Retinal pigment epithelial cell (primary cell): Measurements from ENCODE around the gene APOL6.

Experiments
- DNase-seq: peaks from one replicate; pipeline ENCODE4 v3.0.0-alpha.2; 2010; ENCODE audit warnings: low read depth
- H3K4me3 ChIP-seq: 2 replicates; pipeline ENCODE4 v1.5.1; 2011; ENCODE audit warnings: mild to moderate bottlenecking, low read length, control low read depth, moderate library complexity
- TF ChIP-seq, protein P1 (sequence below): conservative IDR thresholded peaks from 2 replicates; pipeline ENCODE4 v1.5.1; 2011; ENCODE audit warnings: low read depth, low read length, control low read depth, inconsistent platforms

Gene APOL6

DNA sequence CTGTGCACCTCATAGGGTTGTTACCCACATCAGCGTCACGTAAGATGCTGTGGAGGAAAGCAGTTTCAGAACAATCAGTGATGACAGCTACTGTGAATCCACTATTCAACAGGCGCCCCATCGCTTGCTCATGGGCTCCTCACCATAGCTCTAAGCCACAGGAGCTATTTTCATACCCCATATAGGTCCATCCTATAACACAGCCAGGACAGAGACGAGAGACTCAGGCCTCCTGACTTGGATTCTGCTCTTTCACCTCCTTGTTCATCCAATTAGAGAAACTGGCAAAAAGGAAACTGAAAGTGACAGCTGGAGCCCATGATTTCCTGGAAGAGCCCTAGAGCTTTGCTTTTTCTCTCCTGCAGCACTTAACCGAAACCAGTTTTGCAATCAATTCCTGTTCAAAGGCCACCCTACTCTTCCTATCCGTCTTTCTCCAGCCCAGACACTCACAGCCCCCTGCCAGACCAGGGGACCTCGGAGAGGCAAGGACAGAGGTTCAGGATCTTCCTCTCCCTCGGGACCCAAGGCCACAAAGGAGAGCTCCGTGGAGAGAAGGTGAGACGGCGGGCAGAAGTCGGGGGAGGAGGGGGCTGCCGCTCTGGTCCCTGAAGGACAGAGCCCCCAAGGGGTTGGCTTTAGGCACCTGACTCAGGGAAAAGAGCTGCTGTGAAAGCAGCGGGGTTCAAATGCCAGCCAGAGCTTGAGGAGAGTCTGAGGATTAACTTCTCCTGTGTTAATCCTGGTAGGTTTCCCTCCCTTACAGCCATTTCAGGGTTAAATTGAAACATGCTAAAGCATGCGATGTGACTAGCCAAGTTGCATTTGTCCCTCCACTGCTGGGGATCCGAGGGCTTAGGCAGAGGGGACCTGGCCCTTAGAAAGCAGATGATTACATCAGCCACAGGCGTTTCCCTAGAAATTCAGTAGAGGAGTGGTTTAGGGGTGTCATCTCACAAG lies at the start of gene APOL6:
APOL6 (plus strand) TSS at position 381 of the 960 bp plus-strand sequence. CDS start 7,980 bp downstream, outside the sequence.
- TF ChIP-seq, protein P1, sequence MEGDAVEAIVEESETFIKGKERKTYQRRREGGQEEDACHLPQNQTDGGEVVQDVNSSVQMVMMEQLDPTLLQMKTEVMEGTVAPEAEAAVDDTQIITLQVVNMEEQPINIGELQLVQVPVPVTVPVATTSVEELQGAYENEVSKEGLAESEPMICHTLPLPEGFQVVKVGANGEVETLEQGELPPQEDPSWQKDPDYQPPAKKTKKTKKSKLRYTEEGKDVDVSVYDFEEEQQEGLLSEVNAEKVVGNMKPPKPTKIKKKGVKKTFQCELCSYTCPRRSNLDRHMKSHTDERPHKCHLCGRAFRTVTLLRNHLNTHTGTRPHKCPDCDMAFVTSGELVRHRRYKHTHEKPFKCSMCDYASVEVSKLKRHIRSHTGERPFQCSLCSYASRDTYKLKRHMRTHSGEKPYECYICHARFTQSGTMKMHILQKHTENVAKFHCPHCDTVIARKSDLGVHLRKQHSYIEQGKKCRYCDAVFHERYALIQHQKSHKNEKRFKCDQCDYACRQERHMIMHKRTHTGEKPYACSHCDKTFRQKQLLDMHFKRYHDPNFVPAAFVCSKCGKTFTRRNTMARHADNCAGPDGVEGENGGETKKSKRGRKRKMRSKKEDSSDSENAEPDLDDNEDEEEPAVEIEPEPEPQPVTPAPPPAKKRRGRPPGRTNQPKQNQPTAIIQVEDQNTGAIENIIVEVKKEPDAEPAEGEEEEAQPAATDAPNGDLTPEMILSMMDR: no peak
- H3K4me3 ChIP-seq: peak within 1 kb of the TSS; percentile 61
- no peak for DNase-seq

DNA sequence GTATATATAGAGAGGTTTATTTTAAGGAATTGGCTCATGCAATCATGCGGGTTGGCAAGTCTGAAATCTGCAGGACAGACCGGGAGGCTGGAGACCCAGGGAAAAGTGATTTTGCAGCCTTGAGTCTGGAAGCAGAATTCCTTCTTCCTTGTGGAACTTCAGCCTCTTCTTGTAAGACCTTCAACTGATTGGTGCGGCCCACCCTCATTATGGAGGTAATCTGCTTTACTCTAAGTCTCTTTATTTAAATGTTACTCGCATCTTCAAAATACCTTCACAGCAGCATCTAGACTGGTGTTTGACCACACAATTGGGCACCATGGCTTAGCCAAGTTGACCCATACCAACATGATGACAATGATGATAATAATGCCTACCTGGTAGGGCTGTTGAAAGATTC lies 48.9 kb upstream of the APOL6 start:
- DNase-seq: no peak
- no peak overlapping the region for H3K4me3 ChIP-seq
- TF ChIP-seq, protein P1: no peak

GRCh38 chr22:35600476-35600875 lies 47.8 kb upstream of the APOL6 start:
- H3K4me3 ChIP-seq: no peak overlapping the region
- no peak for DNase-seq
- TF ChIP-seq, protein P1: no peak

DNA sequence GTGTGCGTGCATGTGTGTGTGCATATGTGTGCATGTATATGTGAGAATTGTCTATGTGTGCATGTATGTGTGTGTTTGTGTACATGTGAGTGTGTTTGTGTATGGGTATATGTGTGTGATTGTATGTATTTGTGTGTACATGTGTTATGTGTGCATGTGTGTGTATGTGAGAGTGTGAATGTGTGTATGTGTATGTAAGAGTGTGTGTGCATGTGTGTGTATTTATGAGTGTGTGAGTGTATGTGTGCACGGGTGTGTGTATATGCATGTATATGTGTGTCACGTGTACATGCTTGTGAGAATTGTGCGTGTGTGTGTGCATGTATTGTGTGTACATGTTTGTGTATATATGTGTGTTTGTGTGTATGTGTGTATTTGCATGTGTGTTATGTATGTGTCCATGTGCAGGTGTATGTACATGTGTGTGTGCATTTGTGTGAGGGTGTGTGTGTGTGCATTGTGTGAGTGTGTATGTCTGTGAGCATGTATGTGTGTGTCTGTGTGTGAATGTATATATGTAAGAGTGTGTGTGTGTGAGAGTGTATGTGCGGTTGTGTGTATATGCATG lies 47.1 kb upstream of the APOL6 start:
- no peak for DNase-seq
- H3K4me3 ChIP-seq: no peak overlapping the region
- TF ChIP-seq, protein P1: no peak

DNA sequence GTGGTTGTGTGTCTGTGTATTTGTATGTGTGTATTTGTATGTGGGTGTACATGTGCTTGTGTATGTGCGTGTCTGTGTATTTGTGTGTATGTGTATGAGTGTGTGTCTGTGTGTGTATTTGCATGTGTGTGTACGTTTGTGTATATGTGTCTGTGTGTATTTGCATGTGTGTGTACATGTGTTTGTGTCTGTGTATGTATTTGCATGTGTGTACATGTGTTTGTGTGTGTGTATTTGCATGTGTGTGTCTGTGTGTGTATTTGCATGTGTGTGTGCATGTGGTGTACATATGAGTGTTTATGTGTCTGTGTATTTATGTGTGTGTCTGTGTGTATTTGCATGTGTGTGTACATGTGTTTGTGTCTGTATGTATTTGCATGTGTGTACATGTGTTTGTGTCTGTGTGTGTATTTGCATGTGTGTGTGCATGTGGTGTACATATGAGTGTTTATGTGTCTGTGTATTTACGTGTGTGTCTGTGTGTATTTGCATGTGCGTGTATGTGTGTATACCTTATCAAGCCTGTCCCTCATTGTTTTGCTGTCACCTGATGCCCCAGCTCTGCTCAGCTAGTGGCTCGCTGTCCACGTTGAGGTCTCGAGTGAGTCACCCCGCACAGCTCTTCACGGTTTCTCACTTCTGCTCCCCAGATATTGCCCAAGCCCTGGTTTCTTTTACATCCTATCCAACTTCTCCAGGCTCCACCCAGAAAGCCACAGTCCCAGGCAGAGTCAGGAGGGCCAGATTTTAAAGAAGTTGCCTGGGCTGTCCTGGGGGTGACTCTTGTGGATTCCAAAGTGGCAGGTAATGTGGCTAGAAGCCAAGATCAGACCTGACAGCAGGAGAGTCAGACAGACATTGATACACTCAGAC lies 46.3 kb upstream of the APOL6 start:
- no peak for DNase-seq
- TF ChIP-seq, protein P1: no peak
- no peak overlapping the region for H3K4me3 ChIP-seq

DNA sequence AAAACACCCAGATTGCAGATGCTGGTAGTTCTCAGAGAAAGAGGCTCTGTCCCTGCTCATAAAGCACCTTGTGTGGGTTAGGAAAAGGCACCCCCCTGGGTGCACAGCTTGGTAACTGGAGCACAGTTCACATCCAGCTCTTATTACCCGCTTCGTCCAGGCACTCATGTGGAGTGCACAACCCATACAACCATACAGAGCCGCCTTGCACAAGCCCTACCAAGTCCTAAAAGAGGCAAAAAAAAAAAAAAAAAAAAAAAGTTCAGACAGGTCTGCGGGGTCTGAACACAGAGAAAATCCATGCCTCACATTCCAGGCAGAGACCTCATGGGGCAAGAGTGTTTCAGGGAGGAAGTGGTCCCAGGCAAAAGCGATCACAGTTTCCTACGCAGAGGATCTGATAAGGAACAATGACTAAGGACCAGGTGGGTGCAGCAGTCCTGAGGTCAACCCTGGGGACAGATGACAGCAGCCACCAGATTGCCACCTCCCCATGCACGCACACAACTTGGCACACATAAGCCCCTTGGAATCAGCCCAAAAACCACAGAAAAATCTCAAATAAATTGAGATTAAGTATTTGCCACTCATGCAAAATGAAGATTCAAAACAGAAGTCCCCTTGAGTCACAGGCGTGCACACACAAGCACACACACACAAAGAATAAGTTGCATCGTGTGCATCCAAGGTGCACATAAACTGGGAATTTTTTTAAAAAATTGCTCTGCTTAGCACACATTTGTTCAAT lies 43.5 kb upstream of the APOL6 start:
- TF ChIP-seq, protein P1: no peak
- H3K4me3 ChIP-seq: no peak overlapping the region
- DNase-seq: no peak
